DND-41 (cell line): ENCODE data around the gene RAB34.

ENCODE experiments used
- ATAC-seq: fragments of 200-7000 bp; cut with Tn5 transposase; 3 replicates; pipeline ENCODE4 v1.9.1; 2021; ENCODE audit warnings: low read depth; ENCODE audit not compliant: insufficient read depth
- DNase-seq: peaks from one replicate; pipeline ENCODE4 v3.0.0-alpha.2; 2020
- H2AFZ ChIP-seq: 2 replicates; pipeline ENCODE4 v1.6.0; 2012; ENCODE audit warnings: low read depth, low read length
- H3K27ac ChIP-seq: 2 replicates; pipeline ENCODE4 v1.5.1; 2012; ENCODE audit warnings: low read length, inconsistent platforms
- H3K27me3 ChIP-seq: fragments of 200-600 bp; sonication (generic); 2 replicates; pipeline ENCODE4 v1.6.0; 2012; ENCODE audit warnings: low read length, mild to moderate bottlenecking, inconsistent platforms; ENCODE audit not compliant: insufficient read depth, poor library complexity
- H3K36me3 ChIP-seq: 2 replicates; pipeline ENCODE4 v1.5.1; 2012; ENCODE audit warnings: low read length, inconsistent platforms; ENCODE audit not compliant: insufficient read depth
- H3K4me1 ChIP-seq: 2 replicates; pipeline ENCODE4 v1.5.1; 2012; ENCODE audit warnings: mild to moderate bottlenecking, low read length; ENCODE audit not compliant: insufficient read depth
- H3K4me2 ChIP-seq: 2 replicates; pipeline ENCODE4 v1.6.0; 2012; ENCODE audit warnings: mild to moderate bottlenecking, moderate library complexity, low read length, inconsistent platforms; ENCODE audit not compliant: insufficient read depth
- H3K4me3 ChIP-seq, 2 experiments: fragments of 200-600 bp in 1 of 2; shearing (Covaris generic) in 1 of 2; 2 replicates each; pipeline ENCODE4 v1.5.1; 2012 to 2016; ENCODE audit warnings: inconsistent platforms in 2 of 2, low read length in 2 of 2, mild to moderate bottlenecking in 2 of 2, low read depth in 1 of 2, moderate library complexity in 1 of 2
- H3K79me2 ChIP-seq: 2 replicates; pipeline ENCODE4 v1.6.0; 2012; ENCODE audit warnings: low read length, inconsistent platforms; ENCODE audit not compliant: insufficient read depth
- H3K9ac ChIP-seq: 2 replicates; pipeline ENCODE4 v1.6.0; 2012; ENCODE audit warnings: low read depth, mild to moderate bottlenecking, inconsistent platforms, low read length, moderate library complexity
- H3K9me3 ChIP-seq: 2 replicates; pipeline ENCODE4 v1.5.1; 2012; ENCODE audit warnings: low read length, moderate library complexity, mild to moderate bottlenecking, inconsistent platforms; ENCODE audit not compliant: insufficient read depth, severe bottlenecking
- H4K20me1 ChIP-seq: 2 replicates; pipeline ENCODE4 v1.6.0; 2012; ENCODE audit warnings: low read length; ENCODE audit not compliant: insufficient read depth
- EZH2 ChIP-seq: IDR thresholded peaks from 3 replicates; pipeline ENCODE4 v1.6.1; 2012; ENCODE audit warnings: borderline replicate concordance, low read depth, mild to moderate bottlenecking, moderate library complexity, low read length, inconsistent platforms; ENCODE audit not compliant: severe bottlenecking
- TF ChIP-seq, protein P1 (sequence below): IDR thresholded peaks from 2 replicates; pipeline ENCODE4 v1.5.1; 2012; ENCODE audit warnings: borderline replicate concordance, low read length, moderate library complexity, mild to moderate bottlenecking; ENCODE audit not compliant: poor library complexity, severe bottlenecking; ENCODE audit errors: extremely low read depth

RAB34 gene, protein sequence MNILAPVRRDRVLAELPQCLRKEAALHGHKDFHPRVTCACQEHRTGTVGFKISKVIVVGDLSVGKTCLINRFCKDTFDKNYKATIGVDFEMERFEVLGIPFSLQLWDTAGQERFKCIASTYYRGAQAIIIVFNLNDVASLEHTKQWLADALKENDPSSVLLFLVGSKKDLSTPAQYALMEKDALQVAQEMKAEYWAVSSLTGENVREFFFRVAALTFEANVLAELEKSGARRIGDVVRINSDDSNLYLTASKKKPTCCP

DNA sequence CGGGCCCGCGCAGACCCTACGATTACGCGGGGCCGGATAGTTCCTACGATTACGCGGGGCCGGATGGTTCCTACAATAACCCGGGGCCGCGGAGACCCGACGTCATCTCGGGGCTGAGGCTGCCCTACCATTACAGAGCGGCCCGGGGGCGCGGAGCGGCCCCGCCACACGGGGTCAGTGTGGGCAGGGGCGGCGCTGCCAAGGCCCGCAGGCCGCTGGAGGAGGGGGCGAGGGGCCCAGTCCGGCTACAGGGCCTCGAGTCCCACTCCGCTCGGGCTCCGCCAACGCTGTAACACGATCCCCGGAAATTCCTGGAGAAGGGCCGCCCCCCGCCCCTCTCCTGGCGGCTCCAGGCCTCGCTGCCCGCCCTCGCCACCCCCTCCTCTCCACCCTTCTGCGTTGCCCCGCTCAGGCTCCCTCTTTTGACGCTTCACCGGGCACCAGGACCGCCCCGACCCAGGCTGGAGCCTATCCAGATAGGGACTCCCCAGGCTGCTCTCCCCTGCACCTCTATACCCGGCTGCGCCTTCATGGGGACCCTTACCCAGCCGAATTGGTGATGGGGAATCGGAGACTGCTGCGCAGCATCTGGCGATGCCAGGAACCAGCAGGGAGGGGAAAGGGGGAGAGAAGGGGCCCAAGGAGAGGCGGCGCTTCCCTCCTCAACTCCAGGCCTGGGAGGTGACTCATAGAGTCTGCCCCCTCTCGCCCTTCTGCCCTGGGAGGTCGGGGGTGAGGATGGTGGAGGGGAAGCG, at the start of gene RAB34:
TSS of gene RAB34 (minus strand) at position 291 of the 755 bp plus-strand sequence. CDS start 602 bp downstream, outside the sequence.
- Histone ChIP-seq H3K36me3 (peaks cover 29% of the 10 kb centered on the region), H3K9me3 (no peaks in the 10 kb centered on the region), H3K79me2 (peaks cover 39% of the 10 kb centered on the region), H3K9ac (peak within 1 kb of the TSS; percentile 95), H3K4me3 (peak within 1 kb of the TSS in 1 of 2 experiments; percentile 91; a peak in 1 of 4 replicates), H3K27me3 (no peaks in the 10 kb centered on the region), H3K27ac (0 out of 2 replicates have a peak within 1 kb of the TSS, but pooled peaks have one; percentile 25), H3K4me2 (peak within 1 kb of the TSS; percentile 71; the same call in 1 of the 2 replicates), H3K4me1 (peaks cover 39% of the 10 kb centered on the region), H4K20me1 (peaks cover 26% of the 10 kb centered on the region), H2AFZ (no peak within 1 kb of the TSS; the same call in 1 of the 2 replicates)
- TF ChIP-seq EZH2: no peak
- TF ChIP-seq, protein P1, sequence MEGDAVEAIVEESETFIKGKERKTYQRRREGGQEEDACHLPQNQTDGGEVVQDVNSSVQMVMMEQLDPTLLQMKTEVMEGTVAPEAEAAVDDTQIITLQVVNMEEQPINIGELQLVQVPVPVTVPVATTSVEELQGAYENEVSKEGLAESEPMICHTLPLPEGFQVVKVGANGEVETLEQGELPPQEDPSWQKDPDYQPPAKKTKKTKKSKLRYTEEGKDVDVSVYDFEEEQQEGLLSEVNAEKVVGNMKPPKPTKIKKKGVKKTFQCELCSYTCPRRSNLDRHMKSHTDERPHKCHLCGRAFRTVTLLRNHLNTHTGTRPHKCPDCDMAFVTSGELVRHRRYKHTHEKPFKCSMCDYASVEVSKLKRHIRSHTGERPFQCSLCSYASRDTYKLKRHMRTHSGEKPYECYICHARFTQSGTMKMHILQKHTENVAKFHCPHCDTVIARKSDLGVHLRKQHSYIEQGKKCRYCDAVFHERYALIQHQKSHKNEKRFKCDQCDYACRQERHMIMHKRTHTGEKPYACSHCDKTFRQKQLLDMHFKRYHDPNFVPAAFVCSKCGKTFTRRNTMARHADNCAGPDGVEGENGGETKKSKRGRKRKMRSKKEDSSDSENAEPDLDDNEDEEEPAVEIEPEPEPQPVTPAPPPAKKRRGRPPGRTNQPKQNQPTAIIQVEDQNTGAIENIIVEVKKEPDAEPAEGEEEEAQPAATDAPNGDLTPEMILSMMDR: no peak
- DNase-seq (no peak), ATAC-seq (no peak)

DNA sequence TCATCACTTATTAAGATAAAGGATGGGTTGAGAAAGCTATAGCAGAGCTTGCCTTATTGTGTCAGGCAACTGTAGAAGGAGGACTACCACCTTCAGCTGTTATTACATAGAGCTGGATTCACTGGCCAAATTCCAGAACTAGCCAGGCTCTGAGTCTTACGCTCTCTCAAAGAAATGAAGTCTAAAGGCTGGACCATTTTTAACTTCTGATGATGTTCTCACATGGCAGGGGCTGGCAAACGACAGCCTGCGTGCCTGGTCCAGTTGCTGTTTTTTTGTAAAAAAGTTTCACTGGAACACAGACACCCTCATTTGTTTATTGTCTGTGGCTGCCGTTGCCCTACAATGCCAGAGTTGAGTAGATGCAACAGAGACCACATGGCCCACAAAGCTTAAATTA, 47.4 kb upstream of the RAB34 start:
- no peak overlapping the region for H2AFZ ChIP-seq
- peaks cover 9% of the 10 kb centered on the region; the same call in 1 of the 2 replicates for H4K20me1 ChIP-seq
- no peaks in the 10 kb centered on the region for H3K4me1 ChIP-seq
- no peak overlapping the region for H3K4me2 ChIP-seq
- H3K27me3 ChIP-seq: no peaks in the 10 kb centered on the region
- H3K9ac ChIP-seq: no peak overlapping the region
- peaks cover 15% of the 10 kb centered on the region for H3K79me2 ChIP-seq
- no peak overlapping the region for H3K27ac ChIP-seq
- DNase-seq: no peak
- H3K36me3 ChIP-seq: peaks cover 44% of the 10 kb centered on the region
- H3K9me3 ChIP-seq: no peaks in the 10 kb centered on the region
- TF ChIP-seq, protein P1: no peak
- TF ChIP-seq EZH2: no peak
- ATAC-seq: no peak
- H3K4me3 ChIP-seq: no peak overlapping the region

DNA sequence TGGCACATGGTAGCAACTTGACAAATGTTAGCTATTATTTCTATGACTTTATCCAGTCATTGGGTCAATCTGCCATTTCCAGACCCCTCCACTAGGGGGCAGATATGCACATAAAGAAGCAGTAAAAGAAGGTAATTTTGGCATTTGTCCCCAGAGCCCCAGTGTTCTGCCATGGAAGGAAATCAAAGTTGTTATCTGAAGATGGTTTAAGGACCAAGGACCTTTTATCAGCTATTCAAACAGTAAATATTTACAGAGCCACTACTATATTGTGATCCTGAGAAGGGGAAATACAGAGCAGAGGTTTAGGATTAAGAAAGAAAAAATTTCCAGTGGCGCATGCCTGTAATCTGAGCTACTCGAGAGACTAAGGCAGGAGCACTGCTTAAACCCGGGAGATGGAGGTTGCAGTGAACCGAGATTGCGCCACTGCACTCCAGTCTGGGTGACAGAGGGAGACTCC, 46.2 kb upstream of the RAB34 start:
- Histone ChIP-seq H3K4me2 (no peak overlapping the region), H2AFZ (no peak overlapping the region)

More for the DNA sequence above, 46.2 kb upstream of the RAB34 start:
- Histone ChIP-seq H3K36me3 (peaks cover 56% of the 10 kb centered on the region), H4K20me1 (peaks cover 11% of the 10 kb centered on the region; the same call in 1 of the 2 replicates), H3K4me1 (no peaks in the 10 kb centered on the region), H3K27me3 (no peaks in the 10 kb centered on the region), H3K9ac (no peak overlapping the region), H3K9me3 (no peaks in the 10 kb centered on the region), H3K4me3 (no peak overlapping the region), H3K27ac (no peak overlapping the region), H3K79me2 (peaks cover 8% of the 10 kb centered on the region)
- no peak for TF ChIP-seq EZH2
- TF ChIP-seq, protein P1: peak; percentile 95
- ATAC-seq (peak; percentile 78), DNase-seq (peak; percentile 79)
